HG03175 (cell line): Measurements from ENCODE around the gene ANTXR1.

Source experiments
- ATAC-seq: cut with Tn5 transposase; IDR thresholded peaks from one replicate; pipeline ENCODE4 v1.9.1; 2021; ENCODE audit warnings: mild to moderate bottlenecking, moderate library complexity; ENCODE audit not compliant: unreplicated experiment

Gene ANTXR1

DNA sequence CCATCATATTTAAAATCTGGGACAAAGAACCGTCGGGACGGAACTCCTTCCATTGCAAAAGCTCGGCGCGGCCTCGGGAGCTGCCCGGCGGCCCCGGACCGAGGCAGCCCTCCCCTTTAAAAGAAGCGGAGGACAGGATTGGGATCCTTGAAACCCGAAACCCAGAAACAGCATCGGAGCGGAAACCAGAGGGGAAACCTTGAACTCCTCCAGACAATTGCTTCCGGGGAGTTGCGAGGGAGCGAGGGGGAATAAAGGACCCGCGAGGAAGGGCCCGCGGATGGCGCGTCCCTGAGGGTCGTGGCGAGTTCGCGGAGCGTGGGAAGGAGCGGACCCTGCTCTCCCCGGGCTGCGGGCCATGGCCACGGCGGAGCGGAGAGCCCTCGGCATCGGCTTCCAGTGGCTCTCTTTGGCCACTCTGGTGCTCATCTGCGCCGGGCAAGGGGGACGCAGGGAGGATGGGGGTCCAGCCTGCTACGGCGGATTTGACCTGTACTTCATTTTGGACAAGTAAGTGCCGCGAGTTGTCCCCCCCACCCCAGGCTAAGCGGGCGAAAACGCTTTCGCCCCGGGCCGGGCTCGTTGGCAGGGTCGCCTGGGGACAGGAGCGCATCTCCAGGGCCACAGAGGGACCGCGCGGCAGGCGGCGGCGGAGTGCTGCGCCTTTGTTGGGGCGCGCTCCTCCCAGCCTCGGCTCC, at the start of gene ANTXR1:
Gene ANTXR1 (plus strand): TSS at position 38 of the 698 bp plus-strand sequence. CDS start 321 bp downstream, at position 359.
- no peak for ATAC-seq

DNA sequence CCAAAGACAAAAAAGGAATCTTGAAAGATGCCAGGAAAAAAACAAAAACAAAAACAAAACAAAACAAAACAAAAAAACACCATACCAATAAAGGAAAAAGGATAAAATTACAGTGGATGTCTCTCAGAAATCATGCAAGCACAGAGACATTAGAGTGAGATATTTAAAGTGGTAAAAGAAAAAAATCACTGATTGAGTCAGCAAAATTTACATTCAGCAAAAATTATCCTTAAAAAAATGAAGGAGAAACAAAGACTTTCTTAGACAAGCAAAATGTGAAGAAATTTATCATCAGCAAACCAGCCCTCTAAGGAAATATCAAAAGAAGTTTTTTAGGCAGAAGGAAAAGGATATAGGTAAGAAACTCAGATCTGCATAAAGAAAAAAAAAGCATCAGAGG, 48.7 kb upstream of the ANTXR1 start:
- ATAC-seq = no peak

DNA sequence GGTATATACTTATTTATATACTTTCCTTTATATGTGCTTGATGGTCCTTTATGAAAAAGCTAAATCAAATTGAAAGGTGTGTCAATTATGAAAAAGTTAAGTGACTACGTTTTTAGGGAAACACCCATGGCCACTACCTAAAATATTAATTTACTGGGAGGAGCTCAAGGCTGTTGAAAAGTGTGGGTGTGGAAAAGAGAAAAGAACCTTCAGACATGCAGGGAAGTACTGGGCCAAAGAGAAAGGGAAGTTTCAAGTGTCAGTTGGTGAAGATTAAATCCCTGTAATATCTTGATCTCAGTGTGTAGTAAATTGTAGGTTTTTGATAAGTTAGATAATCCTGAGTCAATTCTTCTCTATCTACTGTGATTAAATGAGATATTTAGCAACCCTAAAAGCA, 44.8 kb upstream of the ANTXR1 start:
- no peak for ATAC-seq

DNA sequence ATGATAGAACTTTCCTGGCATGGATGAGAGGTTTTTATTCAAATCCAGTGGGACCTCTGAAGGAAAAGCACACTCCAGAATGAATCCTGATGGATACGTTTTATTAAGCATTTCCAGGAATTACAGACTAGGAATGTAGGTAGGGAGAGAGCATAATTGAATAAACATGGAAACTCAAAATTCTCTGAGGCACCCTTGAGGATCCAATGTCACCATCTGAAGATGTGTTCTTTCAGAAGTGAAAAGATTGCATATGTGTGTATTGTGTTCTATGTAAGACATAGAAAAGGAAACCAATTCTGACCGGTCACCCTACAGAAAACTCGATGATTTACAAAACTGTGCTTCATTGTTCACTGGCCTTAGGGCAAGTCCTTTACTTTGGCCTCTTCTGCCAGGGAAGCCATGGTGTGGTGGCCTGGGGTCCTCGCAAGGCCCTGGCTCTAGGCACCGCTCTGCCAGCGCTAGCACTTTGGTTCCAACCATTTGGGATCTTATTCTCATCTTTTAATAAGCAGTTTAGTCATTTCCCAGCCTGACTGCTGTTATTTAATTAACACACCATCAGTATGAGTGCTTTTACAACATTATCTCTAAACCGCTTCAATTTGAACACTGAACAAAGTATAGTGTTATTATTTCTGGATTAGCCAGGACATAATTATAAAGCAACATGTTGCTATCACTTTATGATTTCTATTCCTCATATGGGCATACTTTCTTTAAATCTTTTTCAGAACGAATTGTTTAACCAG, 43.1 kb upstream of the ANTXR1 start:
- ATAC-seq = no peak

DNA sequence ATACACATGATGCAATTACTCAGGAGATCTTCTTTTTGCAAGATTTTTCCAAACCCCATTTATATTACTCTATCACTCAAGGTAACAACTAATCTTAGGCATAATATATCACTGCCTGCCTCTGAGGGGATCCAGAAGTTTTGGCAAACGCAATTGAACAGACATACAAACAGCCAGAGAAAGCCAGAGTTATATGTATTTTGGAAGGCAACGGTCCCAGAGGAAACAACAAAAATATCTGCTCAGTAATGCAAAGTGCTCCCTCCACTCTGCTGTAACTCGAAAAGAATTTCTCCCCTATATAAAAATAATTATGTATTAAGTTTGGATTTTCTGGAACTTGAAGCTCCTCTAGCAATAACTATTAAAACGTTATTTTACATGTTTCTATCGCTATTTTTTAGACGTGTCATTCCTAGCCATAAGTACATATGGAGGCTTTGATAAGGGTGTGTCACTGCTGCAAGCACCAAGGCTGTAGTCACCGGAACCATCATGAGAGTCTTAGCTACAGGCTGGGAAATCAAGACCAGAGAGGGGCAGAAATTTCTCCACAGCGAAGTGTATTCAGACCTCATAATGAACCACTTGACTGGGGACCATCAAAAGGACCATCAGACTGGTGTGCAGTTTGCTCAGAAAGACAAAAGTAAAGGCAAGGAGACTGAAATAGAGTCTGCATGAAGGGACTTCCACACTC, 42.3 kb upstream of the ANTXR1 start:
- ATAC-seq = no peak

DNA sequence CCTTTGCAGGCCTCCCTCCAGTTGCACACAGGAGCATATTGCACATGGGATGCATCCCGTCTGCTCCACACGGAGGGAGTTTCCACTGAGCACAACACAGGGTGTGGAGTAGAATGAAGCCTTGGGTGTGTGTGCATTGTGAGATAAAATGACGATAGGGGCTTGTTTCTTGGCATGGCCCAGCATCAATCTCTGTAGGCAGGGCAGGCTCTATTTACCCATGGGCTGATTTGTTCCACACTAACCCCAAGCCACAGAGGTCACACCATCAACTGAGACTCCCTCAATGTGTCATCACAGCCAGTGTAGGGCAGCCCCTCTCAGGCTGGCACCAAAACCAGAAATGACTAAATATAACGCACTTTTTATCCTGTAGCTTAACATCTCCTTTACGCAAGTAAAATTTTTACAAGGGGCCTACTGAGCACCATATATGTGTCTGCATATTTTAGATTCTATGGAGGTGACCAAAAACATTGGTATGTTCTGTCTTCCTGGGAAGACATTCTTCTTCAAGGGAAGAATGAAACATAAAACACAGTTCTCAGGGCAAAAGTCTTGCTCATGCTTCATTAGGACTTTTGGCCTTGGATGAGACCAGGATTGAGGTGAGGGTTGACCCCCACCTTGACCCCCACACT, 41.3 kb upstream of the ANTXR1 start:
- no peak for ATAC-seq

DNA sequence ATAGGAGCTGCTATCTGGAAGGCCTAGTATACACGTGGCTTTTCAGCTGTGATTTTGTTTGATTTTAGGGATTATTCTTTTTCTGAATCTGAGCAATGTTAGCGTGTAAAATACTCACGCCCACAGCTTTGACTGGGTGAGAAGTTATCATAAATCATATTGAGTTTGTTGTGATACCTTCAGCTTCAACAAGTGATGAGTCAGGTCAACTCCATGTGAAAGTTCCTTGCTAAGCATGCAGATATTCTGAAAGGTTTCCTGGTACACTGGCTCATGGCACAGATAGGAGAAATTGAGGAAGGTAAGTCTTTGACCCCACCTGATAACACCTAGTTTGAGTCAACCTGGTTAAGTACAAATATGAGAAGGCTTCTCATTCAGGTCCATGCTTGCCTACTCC, 38.7 kb upstream of the ANTXR1 start, which contains the start of gene GKN1:
Gene GKN1 (plus strand): TSS at position 386 of the 400 bp plus-strand sequence. CDS start 42 bp downstream, outside the sequence.
- ATAC-seq = no peak

DNA sequence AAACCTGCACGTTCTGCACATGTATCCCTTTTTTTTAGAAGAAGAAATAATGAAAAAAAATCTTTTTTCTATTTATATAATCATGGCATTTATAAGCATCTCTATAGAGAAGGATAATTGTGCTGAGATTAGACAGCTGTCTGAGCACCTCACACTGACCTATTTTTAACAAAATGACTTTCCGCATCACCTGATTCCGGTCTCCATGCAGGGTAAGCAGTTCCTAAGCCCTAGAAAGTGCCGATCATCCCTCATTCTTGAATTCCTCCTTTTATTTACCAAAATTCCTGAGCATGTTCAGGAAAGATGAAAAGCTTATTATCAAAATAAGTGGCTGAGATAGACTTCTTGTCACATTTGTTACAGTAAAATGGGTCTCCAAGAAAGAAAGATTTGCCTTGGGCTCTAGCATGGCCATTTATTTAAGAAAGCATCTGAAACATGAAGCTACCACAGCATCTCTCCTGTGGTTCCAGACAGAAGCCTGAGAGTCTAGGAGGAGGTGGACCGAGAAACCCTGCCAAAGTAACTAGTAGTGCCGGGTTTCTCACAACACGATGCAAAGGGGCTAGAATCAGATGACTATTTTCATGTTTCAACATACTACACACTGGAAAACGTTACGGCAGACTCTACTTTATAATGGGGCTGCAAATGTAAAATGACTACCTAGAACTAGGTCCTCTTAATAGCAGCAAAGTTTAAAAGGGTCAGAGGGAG, 37.9 kb upstream of the ANTXR1 start:
- ATAC-seq = no peak

DNA sequence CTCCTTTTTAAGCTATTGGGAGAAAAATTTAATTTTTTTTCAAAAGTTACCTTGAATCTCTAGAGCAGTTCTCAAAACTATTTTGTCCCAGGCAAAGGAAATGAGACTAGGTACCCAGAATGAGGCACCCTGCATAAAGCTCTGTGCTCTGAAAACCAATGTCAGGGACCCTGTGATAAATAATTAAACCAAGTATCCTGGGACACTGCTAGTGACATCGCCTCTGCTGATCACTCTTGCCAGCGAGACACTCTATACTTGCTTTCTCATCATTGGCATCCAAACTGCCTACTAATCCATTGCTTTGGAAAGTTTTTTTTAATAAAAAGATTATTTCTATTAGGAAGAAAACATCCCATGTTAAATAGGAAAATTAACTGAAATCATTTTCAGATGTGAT, 37.1 kb upstream of the ANTXR1 start:
- ATAC-seq = no peak

DNA sequence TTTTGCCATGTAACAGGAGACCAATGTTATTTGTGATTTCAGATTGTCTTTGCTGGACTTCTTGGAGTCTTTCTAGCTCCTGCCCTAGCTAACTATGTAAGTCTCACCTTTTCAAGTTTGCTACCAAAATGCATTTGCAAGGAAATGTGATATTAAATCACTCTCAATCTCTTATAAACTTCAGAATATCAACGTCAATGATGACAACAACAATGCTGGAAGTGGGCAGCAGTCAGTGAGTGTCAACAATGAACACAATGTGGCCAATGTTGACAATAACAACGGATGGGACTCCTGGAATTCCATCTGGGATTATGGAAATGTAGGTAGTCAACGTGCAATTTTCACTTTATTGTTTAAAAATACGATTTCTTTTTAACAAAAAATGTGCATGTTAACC, 35.5 kb upstream of the ANTXR1 start:
- ATAC-seq = no peak

DNA sequence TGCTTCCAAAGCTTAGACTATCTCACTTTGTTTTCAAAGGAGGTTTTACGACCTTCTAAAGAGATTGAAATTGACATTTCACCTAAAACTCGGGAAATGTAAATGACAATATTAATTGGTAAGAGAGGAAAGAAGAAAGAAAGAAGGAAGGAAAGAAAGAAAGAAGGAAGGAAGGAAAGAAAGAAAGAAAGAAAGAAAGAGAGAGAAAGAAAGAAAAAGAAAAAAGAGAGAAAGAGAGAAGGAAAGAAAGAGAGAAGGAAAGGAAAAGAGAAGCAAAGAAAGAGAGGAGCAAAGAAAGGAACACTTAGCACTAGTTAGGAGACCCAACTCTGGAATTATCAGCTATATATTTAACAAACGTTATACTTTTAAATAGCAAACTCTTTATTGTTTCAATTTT, 34.9 kb upstream of the ANTXR1 start:
- no peak for ATAC-seq

DNA sequence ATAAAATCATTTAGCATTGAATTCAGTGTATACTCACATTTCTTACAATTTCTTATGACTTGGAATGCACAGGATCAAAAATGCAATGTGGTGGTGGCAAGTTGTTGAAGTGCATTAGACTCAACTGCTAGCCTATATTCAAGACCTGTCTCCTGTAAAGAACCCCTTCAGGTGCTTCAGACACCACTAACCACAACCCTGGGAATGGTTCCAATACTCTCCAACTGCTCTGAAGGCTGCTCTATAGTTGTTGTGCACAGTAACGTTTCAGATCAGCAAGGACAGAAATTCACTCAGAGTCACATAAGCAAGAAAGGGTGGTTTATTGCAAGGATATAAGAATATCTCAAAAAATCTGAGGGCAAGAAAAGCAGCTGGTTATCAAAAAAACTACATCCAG, 32.0 kb upstream of the ANTXR1 start:
- no peak for ATAC-seq

DNA sequence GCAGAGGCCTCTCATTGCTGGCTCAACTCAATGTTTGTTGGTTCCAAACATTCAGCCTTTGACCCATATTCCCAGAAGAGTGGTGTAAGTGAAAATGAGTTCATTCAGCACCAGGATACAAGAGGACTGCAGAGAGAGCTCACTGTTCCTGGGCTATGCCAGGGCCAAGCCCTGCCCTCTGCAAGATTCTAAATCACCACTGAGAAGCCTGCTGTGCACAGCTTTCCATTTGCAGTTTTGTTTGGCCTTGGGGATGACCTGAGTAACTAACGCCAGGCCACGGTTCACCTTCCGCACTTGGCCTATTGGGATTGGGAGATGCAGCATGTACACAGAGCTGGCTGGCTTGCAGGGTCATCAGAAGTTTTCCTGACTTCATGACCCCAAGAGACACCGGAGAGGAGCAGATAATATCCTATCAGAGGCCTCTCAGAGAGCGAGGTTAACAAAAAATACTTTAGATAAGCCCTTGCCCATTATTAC, 25.9 kb upstream of the ANTXR1 start:
- ATAC-seq = no peak

DNA sequence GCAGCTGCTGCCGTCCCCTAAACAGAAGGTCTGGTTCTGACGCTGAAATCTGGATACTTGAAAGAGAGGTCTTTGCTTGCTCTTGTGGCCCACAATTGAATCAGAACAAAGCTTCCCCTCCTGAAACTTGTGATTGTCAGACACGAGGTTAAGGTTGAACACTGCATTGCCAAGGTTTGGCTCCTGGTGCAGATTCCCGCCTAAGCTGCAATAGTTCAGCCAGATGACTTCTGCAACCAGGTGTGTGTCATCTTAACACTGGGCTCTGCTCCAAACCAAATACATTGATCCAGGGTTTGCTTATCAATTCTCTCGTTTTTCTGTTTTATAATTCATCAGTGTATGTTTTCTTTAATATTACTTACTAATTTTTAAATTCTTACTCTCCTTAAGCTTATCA, 23.9 kb upstream of the ANTXR1 start:
- no peak for ATAC-seq

DNA sequence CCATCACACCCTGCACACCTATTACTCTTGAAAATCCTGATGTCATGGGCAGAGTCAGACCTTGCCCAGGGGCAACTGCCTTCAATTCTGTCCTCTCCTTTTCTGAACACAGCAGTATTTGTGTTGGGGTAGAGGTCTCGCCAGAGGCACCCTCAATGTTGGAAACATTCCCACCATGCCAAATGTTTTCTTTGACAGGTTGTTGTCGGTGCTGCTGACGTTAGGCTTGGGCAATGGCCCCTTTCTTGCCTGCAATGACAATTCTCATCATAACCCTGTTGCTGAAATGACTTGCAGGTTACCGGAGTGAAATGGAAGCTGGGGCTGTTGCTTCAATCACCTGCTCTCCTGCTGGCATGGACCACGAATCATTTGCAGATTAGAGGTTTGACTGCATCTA, 20.6 kb upstream of the ANTXR1 start:
- no peak for ATAC-seq

DNA sequence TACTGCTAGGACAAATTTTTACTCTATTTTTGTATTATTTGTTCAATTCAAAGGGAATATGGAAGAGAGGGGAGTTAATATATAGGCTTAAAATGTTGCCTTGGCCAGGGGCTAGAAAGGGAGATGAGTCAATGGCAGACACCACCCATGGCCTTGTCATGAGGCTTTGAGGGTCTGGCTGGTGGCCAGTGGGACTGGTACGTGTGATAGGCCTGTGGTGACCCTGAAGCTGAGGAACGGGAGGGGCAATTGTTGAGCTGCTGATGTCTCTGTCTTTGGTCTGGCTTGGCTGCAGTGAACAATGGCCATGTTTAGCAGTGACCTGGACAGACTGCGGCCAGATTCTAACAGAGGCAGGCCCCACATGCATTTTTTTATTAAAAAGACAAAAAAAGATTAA, 20.0 kb upstream of the ANTXR1 start:
- no peak for ATAC-seq

DNA sequence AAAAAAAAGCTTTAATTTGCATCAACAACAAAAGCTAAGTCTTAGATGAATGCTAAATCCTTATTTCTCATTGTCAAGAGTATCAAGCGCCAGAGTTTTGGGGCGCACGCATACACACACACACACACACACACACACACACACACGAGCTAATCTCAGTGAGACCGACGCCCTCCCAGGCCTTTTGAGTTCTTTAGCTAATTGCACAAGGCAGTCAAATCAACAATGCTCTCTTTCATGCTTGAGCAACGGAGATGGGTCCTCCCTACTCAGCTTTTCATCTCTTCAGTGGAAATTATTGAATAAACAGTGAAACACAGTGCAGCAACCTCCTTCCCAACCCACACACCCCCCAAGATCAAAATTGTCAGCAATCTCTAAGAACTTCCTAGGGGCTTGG, 19.3 kb upstream of the ANTXR1 start:
- no peak for ATAC-seq

DNA sequence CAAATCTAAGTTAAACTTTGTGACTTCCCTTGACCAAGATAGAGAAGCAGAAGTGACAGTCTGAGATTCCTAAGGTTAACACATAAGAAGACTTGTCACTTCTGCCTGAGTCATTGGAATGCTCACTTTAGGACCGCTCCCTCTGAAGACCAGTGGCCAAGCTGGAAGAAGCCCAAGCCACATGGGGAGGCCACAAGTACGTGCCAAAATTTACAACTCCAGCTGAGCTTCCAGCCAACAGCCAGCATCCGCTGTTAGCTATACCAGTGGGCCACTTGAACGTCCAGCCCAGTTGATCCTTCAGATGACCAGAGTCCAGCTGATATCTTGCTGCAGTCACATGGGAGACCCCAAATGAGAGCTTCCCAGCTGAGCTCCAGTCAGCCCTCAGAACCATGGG, 18.1 kb upstream of the ANTXR1 start:
- no peak for ATAC-seq

DNA sequence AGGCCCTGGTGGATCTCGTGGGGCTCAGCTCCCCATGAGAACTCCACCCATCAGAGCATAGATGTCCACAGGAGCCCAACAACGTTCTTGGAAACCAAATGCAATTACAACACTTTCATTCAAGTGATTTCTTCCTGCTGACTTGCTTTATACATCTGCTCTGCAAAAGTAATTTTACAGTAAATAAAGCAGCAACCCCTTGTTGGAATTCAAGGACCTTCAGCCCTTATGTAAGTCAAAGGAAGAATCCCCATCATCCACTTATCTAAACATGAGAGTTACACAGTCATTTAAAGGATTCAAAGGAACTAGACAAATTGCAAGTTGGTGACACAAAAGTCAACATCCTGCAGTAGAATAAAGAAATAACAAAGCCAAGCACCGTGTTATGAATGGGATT, 17.1 kb upstream of the ANTXR1 start:
- no peak for ATAC-seq

DNA sequence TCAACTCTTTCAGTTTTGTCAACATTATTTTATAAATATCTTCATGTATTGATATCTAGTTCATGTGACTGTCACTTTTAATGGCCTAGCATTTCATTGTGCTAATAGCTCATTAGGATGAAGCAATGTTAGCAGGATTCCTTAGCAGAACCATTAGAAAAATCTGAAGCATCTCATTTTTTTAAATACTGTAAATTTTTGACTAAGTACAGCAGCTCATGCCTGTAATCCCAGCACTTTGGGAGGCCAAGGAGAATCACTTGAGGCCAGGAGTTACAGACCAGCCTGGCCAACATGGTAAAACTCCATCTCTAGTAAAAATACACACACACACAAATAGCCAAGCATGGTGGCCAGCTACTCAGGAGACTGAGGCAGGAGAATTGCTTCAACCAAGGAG, 15.6 kb upstream of the ANTXR1 start:
- no peak for ATAC-seq

DNA sequence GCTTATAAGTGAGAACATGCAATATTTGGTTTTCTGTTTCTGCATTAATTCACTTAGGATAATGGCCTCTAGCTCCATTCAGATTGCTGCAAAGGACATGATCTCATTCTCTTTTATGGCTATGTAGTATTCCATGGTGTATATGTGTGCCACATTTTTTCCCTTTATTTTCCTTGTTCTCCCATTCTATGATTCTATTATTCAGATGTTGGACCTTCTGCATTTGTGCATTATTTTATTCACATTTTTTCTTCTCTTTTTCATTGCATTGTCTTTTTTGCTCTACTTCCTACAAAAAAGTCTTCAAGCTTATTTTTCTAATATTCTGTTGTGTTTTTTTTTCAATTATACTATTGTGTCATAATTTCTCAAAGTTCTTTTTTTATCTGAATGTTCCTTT, 11.1 kb upstream of the ANTXR1 start:
- no peak for ATAC-seq
